ENCODE measurements around the gene MTX1.
"Not testable (repeated sequence)": the region's sequence is repeated elsewhere in the genome, so short reads cannot be mapped to it uniquely, and the experiment has no call there.

Gene MTX1

DNA sequence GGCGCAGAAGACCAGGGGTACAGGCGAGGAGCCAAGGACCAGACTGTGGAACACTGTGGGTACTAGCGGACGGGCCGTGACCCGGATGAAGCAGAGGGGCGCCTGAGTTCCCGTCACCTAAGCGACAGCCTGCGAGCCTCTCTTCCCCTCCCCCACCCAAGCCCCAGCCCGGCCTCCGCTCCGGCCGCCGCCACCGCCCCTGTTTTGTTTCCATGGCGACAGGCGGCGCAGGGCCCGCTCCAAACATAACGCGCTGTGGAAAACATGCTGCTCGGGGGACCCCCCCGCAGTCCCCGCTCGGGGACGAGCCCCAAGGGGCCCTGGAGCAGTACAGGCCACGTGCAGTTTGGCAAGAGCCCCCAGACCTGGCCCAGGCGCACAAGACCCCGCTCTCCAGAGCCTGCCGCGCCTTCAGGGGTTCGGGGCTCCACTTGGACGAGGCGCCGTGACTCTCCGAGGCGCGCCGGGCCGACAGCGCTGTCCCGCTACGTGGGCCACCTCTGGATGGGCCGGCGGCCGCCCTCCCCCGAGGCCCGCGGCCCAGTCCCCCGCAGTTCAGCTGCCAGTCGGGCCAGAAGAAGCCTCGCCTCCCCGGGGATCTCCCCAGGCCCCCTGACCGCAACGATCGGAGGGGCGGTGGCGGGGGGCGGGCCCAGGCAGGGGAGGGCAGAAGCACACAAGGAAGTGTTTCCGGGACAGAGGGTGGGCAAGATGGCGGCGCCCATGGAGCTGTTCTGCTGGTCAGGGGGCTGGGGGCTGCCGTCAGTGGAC is at the start of gene MTX1:
Gene MTX1 (plus strand): TSS at position 155 of the 771 bp plus-strand sequence. CDS start 110 bp downstream, at position 265.
- peak; percentile 61 for DNase-seq

GRCh38 chr1:155158991-155159390 is 49.5 kb upstream of the MTX1 start:
- DNase-seq = no peak

- DNase-seq = no peak
These were observed 48.4 kb upstream of the MTX1 start for GRCh38 chr1:155160128-155160527.

DNA sequence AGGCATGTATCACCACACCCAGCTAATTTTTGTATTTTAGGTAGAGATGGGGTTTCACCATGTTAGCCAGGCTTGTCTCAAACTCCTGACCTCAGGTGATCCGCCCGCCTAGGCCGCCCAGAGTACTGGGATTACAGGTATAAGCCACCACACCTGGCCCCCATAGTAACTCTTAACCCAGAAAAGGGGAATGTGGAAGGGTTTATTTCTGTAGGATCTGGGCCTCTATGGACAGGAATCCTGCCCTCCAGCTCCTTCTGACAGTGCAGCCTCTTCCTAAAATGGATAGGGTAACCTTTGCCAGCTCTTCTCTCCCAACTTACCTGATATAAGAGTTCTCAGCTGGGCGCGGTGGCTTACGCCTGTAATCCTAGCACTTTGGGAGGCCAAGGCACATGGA is 45.9 kb upstream of the MTX1 start:
- not testable (repeated sequence) for DNase-seq

DNA sequence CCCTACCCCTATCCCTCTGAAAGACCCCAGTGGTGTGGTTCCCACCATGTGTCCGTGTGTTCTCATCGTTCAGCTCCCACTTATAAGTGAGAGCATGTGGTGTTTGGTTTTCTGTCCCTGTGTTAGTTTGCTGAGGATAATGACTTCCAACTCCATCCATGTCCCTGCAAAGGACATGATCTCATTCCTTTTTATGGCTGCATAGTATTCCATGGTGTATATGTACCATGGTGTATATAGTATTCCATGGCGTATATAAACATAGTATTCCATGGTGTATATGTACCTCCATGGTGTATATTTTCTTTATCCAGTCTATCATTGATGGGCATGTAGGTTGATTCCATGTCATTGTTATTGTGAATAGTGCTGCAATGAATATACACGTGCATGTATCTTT is 44.7 kb upstream of the MTX1 start:
- not testable (repeated sequence) for DNase-seq

- not testable (repeated sequence) for DNase-seq
These were observed 43.9 kb upstream of the MTX1 start for GRCh38 chr1:155164625-155165024.

- no peak for DNase-seq
These were observed 42.4 kb upstream of the MTX1 start for GRCh38 chr1:155166051-155166470.

DNA sequence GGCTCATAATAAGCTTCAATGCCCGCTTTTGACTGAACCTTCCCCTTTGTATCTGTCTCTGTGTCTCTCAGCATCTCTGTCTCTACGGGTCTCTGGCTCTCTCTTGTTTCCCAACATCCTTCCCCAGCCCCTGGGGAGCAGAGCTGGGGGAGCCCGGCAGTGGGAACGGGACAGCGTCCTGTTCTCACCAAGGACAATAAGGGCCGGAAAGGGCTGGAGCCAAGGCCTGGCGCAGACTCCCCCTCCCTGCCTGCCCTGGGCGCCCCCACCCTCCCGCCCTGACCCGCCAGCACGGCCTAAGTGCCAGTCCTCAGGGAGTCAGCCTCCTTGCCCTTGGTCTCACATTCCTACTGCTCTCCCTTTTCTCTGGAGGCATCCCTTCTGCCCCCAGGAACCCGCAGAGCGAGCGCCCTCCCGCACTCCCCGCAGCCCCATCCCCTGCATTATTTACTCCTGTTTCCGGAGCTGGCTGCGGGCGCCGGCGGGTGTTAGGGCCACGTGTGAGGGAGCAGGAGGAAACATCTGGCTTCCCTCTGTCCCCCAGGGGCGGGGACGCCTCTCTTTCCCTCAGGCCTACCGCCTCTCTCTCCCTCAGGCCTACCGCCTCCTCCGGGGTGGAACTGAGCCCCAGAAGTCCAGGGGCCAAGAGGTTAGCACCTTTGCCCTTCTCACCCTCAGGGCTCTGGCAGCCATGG is 41.9 kb upstream of the MTX1 start:
- no peak for DNase-seq

- peak; percentile 65 for DNase-seq
These were observed 41.1 kb upstream of the MTX1 start for GRCh38 chr1:155167166-155168104.

DNA sequence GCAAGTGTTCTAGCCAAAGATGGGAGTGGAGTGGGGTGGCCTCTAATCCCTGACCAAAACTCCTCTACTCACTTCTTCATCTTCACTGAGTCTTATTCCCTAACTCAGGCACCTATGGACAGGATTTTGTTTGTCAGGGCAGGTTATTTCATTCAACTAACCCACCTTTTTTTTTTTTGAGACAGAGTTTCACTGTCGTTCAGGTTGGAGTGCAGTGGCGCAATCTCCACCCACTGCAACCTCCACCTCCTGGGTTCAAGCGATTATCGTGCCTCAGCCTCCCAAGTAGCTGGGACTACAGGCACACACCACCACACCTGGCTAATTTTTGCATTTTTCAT is 40.4 kb upstream of the MTX1 start:
- not testable (repeated sequence) for DNase-seq

GRCh38 chr1:155168456-155169210 is 39.9 kb upstream of the MTX1 start:
- no peak for DNase-seq

DNA sequence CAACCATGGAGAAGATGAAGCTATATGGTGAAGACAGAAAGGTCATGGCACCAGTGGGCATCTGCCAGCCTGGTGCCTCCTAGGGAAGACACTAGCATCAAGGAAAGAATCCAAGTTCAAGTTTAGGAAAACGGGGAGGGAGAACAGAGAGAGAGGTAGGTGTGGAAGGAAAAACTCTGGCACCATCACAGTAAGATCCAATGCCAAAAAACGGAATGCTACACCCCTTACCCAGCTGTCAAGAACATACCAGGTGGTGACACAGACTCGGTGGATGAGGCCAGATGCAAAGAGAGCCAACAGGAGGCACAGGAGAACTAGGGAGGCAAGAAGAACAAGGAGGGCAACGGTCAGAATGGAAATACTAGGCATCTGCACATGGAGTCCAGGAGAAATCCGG is 39.0 kb upstream of the MTX1 start:
- no peak for DNase-seq

GRCh38 chr1:155170101-155170785 is 38.3 kb upstream of the MTX1 start:
- no peak for DNase-seq

DNA sequence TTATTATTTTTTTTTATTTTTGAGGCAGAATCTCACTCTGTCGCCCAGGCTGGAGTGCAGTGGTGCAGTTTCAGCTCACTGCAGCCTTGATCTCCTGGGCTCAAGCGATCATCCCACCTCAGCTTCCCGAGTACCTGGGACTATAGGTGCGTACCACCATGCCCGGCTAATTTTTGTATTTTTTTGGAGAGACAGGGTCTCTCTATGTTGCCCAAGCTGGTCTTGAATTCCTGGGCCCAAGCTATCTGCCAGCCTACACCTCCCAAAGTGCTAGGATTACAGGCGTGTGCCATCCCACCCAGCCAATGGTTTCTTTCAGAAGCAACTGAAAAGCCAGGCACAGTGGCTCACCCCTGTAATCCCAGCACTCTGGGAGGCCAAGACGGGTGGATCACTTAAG is 37.7 kb upstream of the MTX1 start:
- DNase-seq = no peak

- DNase-seq = no peak
These were observed 36.4 kb upstream of the MTX1 start for GRCh38 chr1:155171836-155172731.

DNA sequence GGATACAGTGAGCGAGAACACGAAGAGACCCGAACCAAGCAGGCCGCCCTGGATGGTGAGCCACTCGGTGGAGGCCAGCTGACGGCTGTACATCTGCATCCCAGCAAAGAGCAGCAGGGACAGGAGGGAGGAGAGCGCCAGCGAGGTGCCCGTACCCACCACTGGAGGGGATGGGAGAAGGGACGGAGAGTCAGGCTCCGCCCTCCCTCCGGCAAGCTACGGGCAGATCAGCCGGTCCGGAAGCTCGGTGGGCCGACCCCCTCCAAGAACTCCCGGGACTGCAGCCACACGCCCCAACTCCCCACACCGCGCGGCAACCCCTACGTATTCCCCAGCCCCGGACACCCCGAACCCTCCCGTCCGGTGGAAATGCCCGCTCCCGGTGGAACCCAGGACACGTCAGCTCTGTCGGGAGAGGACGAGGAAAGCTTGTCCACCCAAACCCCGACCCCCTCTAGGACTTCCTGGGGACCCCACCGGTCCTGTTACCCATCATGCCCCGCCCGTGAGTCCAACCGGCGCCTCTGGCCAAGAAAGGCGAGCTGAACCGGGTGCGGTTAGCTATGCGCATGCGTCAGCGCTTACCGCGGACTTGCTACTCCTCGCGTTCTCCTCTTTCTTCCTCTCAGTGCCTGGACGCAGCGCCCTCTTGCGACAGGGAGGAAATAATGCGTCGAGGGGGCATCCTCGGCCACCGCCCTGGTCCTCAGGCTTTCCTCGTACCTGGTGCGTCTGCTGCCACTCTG is 35.6 kb upstream of the MTX1 start, which contains the start of gene KRTCAP2:
Gene KRTCAP2 (minus strand): TSS at position 573 of the 746 bp plus-strand sequence. CDS start 80 bp downstream, at position 493.
- peak; percentile 93 for DNase-seq

DNA sequence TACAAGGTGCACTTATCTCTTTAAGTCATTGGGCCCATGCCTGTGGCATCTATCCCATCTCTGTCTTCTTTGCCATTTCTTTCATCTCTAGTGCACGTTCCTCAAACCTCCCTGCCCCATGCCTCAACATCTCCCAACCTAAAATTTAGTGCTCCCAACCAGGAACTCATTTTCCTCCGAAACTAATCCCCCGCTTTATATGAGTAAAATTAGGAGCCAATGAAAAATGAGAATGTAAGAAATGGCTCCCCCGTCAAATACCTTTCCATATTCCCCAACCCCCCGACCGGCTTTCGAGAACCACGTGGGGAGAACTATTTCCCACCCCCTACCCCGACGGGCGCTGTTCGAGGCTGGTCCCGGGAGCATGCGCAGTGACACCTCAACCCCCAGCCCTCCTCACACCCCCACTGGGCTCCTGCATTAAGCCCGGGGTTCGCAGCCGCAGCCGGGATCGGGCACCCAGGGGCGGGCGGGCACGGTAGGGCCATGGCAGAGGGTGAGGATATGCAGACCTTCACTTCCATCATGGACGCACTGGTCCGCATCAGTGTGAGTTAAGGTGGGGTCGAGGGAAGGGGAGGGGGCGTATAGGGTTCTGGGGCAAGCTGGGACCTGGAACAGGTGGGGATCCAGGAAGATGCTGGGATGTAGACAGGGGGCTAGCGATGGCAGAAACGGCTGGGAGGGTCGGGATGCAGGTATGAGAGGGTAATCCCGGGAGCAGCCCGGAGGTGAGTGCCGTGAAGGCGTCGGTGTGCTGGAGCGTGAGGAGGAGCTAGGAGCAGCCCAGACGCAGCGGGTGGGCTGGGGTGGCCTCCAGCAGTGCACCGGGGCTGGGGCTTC is 34.8 kb upstream of the MTX1 start, which contains the start of gene TRIM46:
Gene TRIM46 (plus strand): TSS at position 372 of the 846 bp plus-strand sequence. CDS start 118 bp downstream, at position 490.
- DNase-seq = no peak
